22Rv1 (cell line): ENCODE results near the gene DESI1.

Experiments used
- ZFX ChIP-seq: fragments of 450-650 bp; IDR thresholded peaks from 2 replicates; pipeline ENCODE4 v1.6.1; 2017; ENCODE audit warnings: antibody characterized with exemption, borderline replicate concordance
- TF ChIP-seq, protein P1 (sequence below): fragments of 450-650 bp; IDR thresholded peaks from 2 replicates; pipeline ENCODE4 v1.5.1; 2017; ENCODE audit warnings: mild to moderate bottlenecking

DNA sequence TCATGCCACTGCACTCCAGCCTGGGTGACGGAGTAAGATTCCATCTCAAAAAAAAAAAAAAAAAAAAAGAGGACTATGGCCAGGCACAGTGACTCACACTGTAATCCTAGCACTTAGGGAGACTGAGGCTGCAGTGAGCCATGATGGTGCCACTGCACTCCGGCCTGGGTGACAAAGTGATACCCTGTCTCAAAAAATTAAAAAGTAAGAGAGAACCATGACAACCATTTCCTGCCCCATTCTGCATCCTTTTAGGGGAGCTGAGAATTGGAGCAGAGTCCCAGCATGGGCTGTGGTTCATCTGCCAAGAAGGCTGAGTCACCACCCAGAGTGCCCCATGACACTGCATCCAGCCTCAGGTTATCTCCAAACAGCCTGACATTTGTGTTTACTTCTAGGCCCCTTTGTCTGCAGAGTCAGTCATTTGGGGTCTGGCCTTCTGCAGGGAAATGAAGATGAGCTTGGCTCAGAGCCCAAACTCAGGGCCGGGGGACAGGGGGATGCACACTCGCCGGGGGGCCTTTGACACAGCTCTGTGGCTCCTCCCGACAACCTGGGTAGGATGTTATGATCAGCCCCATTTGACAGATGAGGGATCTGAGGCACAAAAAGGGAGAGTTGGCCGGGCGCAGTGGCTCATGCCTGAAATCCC lies 55.3 kb downstream of the DESI1 start:
- TF ChIP-seq, protein P1, sequence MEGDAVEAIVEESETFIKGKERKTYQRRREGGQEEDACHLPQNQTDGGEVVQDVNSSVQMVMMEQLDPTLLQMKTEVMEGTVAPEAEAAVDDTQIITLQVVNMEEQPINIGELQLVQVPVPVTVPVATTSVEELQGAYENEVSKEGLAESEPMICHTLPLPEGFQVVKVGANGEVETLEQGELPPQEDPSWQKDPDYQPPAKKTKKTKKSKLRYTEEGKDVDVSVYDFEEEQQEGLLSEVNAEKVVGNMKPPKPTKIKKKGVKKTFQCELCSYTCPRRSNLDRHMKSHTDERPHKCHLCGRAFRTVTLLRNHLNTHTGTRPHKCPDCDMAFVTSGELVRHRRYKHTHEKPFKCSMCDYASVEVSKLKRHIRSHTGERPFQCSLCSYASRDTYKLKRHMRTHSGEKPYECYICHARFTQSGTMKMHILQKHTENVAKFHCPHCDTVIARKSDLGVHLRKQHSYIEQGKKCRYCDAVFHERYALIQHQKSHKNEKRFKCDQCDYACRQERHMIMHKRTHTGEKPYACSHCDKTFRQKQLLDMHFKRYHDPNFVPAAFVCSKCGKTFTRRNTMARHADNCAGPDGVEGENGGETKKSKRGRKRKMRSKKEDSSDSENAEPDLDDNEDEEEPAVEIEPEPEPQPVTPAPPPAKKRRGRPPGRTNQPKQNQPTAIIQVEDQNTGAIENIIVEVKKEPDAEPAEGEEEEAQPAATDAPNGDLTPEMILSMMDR: no peak
- no peak for TF ChIP-seq ZFX
